Activated naive CD8-positive, alpha-beta T cell (primary cell): ENCODE measurements around the gene SAFB2.

ENCODE experiments used
- H3K27ac Mint-ChIP-seq: one replicate; pipeline ENCODE4 v1.8.0; 2021; ENCODE audit warnings: mixed read lengths
- H3K27me3 Mint-ChIP-seq: one replicate; pipeline ENCODE4 v1.8.0; 2021; ENCODE audit warnings: mixed read lengths
- H3K36me3 Mint-ChIP-seq: one replicate; pipeline ENCODE4 v1.8.0; 2021; ENCODE audit warnings: mixed read lengths
- H3K4me1 Mint-ChIP-seq: one replicate; pipeline ENCODE4 v1.8.0; 2021; ENCODE audit warnings: low read depth, mixed read lengths
- H3K4me3 Mint-ChIP-seq: one replicate; pipeline ENCODE4 v1.8.0; 2021; ENCODE audit warnings: mild to moderate bottlenecking, mixed read lengths
- H3K9me3 Mint-ChIP-seq: one replicate; pipeline ENCODE4 v1.8.0; 2021; ENCODE audit warnings: low read depth, mixed read lengths

Gene SAFB2

DNA sequence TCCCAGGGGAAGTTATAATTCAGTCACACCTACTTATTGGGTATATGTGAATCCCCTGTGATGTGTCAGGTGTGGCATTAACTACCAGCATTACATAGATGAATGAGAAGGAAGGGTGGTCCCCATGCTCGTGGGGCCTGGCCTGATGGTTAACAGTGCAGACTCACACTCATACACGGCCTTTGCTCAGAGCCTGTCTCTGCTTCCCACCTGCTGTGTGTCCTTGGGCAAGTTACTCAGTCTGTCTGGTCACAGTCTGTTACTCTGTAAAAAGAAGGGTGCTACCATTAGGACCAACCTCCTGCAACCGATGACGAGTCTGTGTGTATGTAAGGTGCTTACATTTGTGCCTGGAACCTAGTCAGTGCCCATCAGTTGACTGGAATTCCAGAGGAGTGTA, 24.1 kb upstream of the SAFB2 start:
- Mint-ChIP-seq H3K4me3 (no peak overlapping the region), H3K9me3 (no peaks in the 10 kb centered on the region), H3K4me1 (peaks cover 30% of the 10 kb centered on the region), H3K27me3 (no peaks in the 10 kb centered on the region), H3K27ac (peak overlapping the region; percentile 16), H3K36me3 (peaks cover 9% of the 10 kb centered on the region)

DNA sequence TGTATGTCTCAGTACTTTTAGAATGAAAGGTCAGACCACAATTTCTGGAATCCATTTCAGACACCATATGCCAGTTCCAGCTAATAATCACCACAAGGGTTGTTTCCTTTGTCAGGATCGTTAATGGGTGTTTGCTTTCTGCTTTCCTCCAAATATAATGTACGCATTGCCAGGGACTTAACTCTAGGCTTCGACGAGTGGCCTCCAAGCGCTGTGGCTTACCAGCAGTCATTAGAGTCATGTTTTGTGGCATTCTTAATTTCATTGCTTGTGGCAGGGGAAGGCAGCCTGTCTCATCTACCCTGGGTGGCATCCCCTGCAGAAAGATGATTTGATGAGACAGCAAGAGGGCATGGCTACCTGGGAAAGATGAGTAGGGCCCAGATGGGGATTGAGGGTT, 22.8 kb upstream of the SAFB2 start:
- Mint-ChIP-seq H3K27me3 (no peaks in the 10 kb centered on the region), H3K9me3 (no peaks in the 10 kb centered on the region), H3K4me3 (no peak overlapping the region), H3K36me3 (peaks cover 9% of the 10 kb centered on the region), H3K27ac (peak overlapping the region; percentile 50), H3K4me1 (peaks cover 34% of the 10 kb centered on the region)

DNA sequence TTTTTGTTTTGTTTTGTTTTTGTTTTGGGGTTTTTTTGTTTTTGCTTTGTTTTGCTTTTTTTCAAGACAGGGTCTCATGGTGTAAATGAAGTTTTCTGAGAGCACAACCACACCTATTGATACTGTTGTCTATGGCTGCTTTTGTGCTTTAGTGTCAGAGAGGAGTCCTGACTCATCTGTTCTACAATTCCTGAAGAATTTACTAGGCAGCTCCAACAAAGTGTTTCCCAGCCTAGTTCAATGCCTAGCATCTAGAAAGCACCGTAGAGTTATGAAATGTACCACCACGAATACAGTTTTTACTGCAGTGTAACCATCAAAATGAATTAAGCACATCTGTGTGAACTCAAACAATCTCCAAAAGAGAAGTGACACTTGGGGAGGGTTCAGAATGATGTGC, 21.5 kb upstream of the SAFB2 start:
- Mint-ChIP-seq H3K4me1 (peaks cover 39% of the 10 kb centered on the region), H3K9me3 (no peaks in the 10 kb centered on the region), H3K36me3 (peaks cover 7% of the 10 kb centered on the region), H3K27ac (no peak overlapping the region), H3K4me3 (no peak overlapping the region), H3K27me3 (no peaks in the 10 kb centered on the region)

DNA sequence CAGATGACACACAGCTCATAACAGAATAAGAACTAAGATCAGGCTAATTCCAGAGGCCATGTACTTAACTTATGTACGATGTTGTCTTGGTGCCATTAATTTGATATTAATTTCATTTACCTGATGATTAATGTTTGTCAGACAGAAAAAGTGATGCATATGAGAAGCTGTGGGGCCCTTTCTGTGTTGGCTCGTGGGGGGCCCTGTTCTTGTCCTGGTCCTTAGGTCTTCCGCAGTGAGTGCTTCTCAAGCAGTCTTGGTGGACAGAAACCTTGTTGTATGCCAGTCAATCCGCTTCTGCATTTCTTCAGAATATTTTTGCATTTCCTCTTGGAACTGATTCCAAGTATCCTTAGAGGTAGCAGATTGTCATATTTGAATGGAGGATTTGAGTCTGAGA, 20.5 kb upstream of the SAFB2 start:
- Mint-ChIP-seq H3K9me3 (no peaks in the 10 kb centered on the region), H3K27ac (no peak overlapping the region), H3K36me3 (peaks cover 7% of the 10 kb centered on the region)

DNA sequence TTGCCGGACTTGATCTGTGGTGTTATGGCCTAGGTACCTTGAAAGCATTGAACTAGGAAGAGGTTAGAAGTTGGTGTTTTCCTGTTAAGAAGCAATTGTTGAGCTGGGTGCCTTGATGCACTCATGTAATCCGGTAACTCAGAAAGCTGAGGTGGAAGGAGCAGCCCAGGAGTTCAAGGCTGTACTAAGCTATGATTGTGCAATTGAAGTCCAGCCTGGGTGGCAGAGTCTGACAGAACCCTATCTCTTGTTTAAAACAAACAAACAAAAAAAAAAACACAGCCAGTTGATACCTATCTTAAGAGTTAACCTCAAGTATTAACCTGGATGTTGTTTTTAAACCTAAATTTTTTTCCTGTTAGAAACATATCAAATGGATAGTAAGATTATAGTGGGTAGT, 19.6 kb upstream of the SAFB2 start:
- Mint-ChIP-seq H3K27me3 (no peaks in the 10 kb centered on the region), H3K27ac (peak overlapping the region; percentile 64), H3K4me1 (peaks cover 46% of the 10 kb centered on the region), H3K4me3 (no peak overlapping the region), H3K9me3 (no peaks in the 10 kb centered on the region), H3K36me3 (peaks cover 6% of the 10 kb centered on the region)

More for the DNA sequence above, 20.5 kb upstream of the SAFB2 start:
- H3K27me3 Mint-ChIP-seq: no peaks in the 10 kb centered on the region
- H3K4me3 Mint-ChIP-seq: no peak overlapping the region
- H3K4me1 Mint-ChIP-seq: peaks cover 39% of the 10 kb centered on the region

DNA sequence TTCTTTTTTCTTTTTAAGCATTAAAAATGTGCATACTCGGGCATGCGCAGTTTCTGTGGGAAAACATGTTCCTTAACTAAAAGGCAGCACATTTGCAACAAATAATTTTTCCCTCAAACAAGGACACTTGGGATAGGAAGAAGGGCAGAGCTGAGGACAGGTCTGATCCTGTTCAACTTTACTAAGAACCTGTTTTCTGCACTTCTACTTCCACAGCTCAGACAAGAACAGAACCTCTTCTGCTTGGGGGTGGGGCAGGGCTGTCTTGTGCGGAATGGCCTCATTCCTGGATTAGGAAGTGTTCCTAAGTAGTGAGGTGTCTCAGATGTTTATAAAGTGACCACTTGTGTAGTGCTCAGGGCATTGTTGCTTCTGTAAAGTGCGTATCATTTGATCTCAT, 18.6 kb upstream of the SAFB2 start:
- Mint-ChIP-seq H3K4me1 (peaks cover 40% of the 10 kb centered on the region), H3K27ac (peak overlapping the region; percentile 35), H3K9me3 (no peaks in the 10 kb centered on the region), H3K27me3 (no peaks in the 10 kb centered on the region), H3K36me3 (no peaks in the 10 kb centered on the region), H3K4me3 (no peak overlapping the region)

DNA sequence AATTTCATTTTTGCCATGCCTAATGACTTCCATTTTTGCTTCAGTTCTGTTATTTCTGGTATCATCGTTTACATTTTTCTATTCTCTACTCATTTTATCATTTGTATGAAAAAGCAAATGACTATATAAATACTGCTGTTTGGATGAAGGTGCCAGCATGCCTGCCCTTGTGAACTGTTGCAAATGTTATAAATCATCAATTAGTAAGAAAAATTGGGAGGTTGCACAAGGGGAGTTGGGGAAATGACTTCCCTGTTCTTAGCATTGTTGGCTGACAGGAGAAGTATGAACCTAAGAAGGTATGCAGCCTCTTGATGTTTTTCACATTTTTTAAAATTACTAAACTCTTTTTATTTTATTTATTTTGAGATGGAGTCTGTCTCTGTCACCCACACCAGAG, 15.4 kb upstream of the SAFB2 start:
- H3K27ac Mint-ChIP-seq: no peak overlapping the region
- no peaks in the 10 kb centered on the region for H3K27me3 Mint-ChIP-seq
- H3K36me3 Mint-ChIP-seq: no peaks in the 10 kb centered on the region
- peaks cover 44% of the 10 kb centered on the region for H3K4me1 Mint-ChIP-seq
- H3K9me3 Mint-ChIP-seq: no peaks in the 10 kb centered on the region
- H3K4me3 Mint-ChIP-seq: no peak overlapping the region

DNA sequence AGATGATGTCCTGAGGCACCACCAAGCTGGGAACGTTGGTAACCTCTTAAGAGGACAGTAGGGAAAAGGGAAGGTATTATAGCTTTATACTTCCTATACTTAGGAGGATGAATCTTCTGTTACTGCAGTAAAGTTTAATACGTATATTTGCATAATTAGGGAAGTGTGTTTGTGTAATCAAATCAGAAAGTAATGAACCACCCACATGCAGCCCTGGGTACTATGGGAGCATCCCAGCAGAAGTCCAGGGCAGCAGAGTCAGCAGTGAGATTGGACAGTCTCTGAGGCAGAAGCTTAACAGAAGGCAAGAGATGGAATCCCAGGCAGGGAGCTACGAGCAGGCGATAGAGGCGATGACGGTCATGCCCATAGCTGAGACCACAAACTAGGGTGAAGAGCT, 12.9 kb upstream of the SAFB2 start:
- Mint-ChIP-seq H3K27me3 (no peaks in the 10 kb centered on the region), H3K27ac (peak overlapping the region; percentile 54), H3K36me3 (peaks cover 2% of the 10 kb centered on the region), H3K4me1 (peaks cover 55% of the 10 kb centered on the region), H3K9me3 (no peaks in the 10 kb centered on the region), H3K4me3 (no peak overlapping the region)

DNA sequence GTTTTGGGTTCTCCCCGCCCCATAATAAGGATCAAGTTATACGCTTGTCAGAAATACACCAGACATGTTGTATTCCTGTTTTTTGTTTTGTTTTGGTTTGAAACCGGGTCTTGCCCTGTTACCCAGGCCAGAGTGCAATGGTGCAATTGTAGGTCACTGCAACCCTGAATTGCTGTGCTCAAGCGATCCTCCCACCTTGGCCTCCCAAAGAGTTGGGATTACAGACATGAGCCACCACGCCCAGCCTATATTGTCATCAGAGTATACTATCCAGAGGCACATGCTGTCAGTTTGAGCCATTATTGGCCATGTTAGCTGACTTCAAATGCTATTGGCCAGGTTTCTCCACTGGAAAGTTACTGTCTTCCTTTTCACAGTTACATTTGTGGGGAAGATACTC, 10.1 kb upstream of the SAFB2 start:
- Mint-ChIP-seq H3K4me3 (peak overlapping the region; percentile 30), H3K4me1 (peaks cover 73% of the 10 kb centered on the region), H3K36me3 (peaks cover 6% of the 10 kb centered on the region), H3K27ac (peak overlapping the region; percentile 7), H3K9me3 (no peaks in the 10 kb centered on the region), H3K27me3 (no peaks in the 10 kb centered on the region)

DNA sequence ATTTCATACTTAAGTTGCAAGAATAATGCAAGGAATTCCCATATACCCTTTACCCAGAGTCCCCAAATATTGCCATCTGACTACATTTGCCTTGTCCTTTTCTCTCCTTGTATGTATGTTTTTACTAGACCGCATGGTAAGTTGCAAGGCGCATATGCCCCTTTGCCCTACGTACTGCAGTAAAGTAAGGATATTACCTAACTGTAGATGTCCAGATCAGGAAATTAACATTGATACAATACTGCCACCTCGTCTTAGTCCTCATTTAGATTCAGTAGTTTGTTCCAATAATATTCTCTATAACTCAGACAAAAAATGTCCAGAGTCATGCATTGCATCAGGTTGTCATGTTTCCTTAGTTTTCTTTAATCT, 9.7 kb upstream of the SAFB2 start:
- Mint-ChIP-seq H3K27ac (peak overlapping the region; percentile 41), H3K27me3 (no peaks in the 10 kb centered on the region), H3K4me1 (peaks cover 74% of the 10 kb centered on the region), H3K9me3 (no peaks in the 10 kb centered on the region), H3K36me3 (peaks cover 8% of the 10 kb centered on the region), H3K4me3 (peak overlapping the region; percentile 30)

DNA sequence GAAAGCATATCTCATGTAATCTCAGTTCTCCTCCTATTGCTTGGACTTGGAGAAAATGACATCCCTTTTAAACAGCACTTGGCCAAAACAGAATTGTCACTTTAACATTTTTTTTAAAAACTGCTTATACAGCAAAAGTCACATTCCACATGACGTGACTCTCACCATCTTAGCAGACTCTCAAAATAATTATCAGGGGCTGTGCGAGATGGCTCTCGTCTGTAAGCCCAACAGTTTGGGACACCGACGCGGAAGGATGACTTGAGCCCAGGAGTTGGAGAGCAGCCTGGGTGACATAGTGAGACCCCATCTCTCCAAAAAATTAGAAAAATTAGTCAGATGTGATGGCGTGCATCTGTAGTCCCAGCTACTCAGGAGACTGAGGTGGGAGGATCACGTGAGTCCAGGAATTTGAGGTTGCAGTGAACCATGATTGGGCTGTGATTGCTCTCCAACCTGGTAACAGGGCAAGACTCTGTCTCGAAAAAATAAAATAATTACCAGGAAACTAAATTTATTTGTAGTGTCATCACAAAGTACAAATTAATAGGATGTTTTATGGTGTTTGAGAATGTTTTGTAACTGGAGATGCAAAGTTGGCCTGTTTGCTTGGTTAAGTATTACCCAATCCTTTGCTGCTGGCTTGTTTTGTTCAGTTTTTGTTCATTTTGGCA, 9.1 kb upstream of the SAFB2 start:
- no peaks in the 10 kb centered on the region for H3K27me3 Mint-ChIP-seq
- H3K27ac Mint-ChIP-seq: peak overlapping the region; percentile 64
- H3K4me3 Mint-ChIP-seq: peak overlapping the region; percentile 30
- peaks cover 8% of the 10 kb centered on the region for H3K36me3 Mint-ChIP-seq
- H3K9me3 Mint-ChIP-seq: no peaks in the 10 kb centered on the region
- H3K4me1 Mint-ChIP-seq: peaks cover 75% of the 10 kb centered on the region

DNA sequence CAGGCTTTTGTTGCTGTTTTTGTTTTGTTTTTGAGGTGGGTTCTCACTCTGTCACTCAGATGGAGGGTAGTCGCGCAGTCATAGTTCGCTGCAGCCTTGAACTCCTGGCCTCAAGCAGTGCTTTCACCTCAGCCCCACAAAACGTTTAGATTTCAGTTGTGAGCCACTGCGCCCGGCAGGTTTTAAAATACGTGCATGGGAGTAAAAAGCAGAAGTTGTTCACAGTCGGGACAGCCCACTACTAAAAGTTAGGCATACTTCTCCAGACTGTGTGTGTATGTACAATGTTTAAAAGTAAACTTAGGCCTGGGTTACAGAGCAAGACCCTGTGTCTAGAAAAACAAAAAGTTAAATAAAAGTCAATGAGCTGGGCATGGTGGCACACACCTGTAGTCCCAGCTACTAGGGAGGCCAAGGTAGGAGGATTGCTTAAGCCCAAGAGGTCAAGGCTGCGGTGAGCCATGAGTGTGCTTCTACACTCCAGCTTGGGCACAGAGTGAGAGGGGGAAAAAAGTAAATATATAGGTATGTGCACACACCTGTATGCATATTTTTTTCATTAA, 6.4 kb upstream of the SAFB2 start:
- H3K9me3 Mint-ChIP-seq: no peaks in the 10 kb centered on the region
- peak overlapping the region; percentile 73 for H3K27ac Mint-ChIP-seq
- H3K4me3 Mint-ChIP-seq: peak overlapping the region; percentile 76
- H3K4me1 Mint-ChIP-seq: peaks cover 79% of the 10 kb centered on the region
- H3K36me3 Mint-ChIP-seq: peaks cover 18% of the 10 kb centered on the region
- no peaks in the 10 kb centered on the region for H3K27me3 Mint-ChIP-seq

DNA sequence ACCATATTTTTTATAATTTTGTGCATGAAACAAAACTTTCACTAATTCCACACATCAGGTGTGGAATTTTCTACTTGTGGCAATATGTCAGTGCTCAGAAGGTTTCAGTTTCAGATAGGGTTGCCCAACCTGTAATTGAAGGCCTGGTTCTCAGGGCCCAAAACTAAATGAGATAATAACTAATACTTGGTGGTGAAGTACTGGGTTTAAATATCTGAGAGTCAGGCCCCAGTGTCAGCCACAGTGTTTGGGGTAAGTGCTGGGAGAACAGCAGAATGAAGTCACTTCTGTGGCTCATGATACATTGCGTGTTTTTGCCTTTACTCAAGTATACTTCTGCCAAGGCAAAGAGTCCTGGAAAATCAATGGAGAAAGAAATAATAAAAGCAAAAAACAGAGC, 5.9 kb upstream of the SAFB2 start:
- peaks cover 76% of the 10 kb centered on the region for H3K4me1 Mint-ChIP-seq
- H3K4me3 Mint-ChIP-seq: peak overlapping the region; percentile 76
- no peaks in the 10 kb centered on the region for H3K9me3 Mint-ChIP-seq
- H3K36me3 Mint-ChIP-seq: peaks cover 18% of the 10 kb centered on the region
- H3K27ac Mint-ChIP-seq: peak overlapping the region; percentile 73
- no peaks in the 10 kb centered on the region for H3K27me3 Mint-ChIP-seq

DNA sequence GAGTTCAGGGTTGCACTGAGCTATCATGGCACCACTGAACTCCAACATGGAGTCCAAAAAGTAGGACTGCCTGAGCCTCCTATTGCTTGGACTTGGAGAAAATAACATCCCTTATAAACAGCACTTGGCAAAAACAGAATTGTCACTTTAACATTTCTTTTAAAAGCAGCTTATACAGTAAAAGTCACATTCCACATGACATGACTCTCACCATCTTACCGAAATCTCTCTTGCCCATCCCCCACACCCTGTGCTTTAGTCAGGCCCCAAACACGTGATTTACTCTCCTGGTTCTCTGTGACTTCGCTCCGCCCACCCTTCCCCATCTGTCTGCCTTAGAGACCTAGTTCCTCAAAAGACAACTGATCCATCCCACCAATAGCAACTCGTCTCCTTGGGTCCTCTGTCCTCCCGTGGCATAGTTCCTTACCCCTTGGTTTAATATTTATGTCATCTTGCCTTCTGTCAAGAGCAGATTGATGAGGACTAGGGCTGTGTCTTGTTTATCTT, 4.9 kb upstream of the SAFB2 start:
- H3K27ac Mint-ChIP-seq: peak overlapping the region; percentile 76
- H3K36me3 Mint-ChIP-seq: peaks cover 20% of the 10 kb centered on the region
- H3K4me1 Mint-ChIP-seq: peaks cover 67% of the 10 kb centered on the region
- no peaks in the 10 kb centered on the region for H3K9me3 Mint-ChIP-seq
- peak overlapping the region; percentile 76 for H3K4me3 Mint-ChIP-seq
- H3K27me3 Mint-ChIP-seq: no peaks in the 10 kb centered on the region

DNA sequence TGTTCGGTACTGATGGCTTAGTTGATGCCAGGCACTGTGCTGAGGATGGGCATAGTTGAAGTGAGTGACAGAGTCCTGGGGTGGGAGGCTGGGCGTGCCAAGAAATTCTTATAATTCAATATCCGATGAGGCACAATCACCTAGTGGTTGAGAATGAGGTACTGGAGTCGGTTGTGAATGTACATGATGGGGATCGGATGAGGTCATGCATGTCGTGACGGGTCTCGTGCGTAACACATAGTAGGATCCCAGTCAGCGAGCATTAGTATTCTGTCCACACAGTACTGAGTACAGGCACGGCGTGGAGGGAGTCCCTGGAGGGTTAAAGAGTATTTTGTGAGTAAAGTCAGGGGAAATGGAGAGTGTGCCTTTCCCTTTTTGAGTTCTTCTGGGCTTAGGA, 3.1 kb upstream of the SAFB2 start:
- H3K9me3 Mint-ChIP-seq: no peaks in the 10 kb centered on the region
- H3K36me3 Mint-ChIP-seq: peaks cover 21% of the 10 kb centered on the region
- H3K27me3 Mint-ChIP-seq: no peaks in the 10 kb centered on the region
- H3K4me1 Mint-ChIP-seq: peaks cover 61% of the 10 kb centered on the region
- peak overlapping the region; percentile 71 for H3K27ac Mint-ChIP-seq
- H3K4me3 Mint-ChIP-seq: peak overlapping the region; percentile 96
